SU-DHL-6 (cell line): ENCODE data around the gene ISG20.

Source experiments
- EZH2phosphoT487 ChIP-seq: fragments of 200-600 bp; sonication (generic), shearing (Covaris generic); conservative IDR thresholded peaks from 2 replicates; pipeline ENCODE4 v1.6.1; 2018; ENCODE audit warnings: mild to moderate bottlenecking, antibody characterized with exemption, low read length, moderate library complexity, mixed read lengths
- TF ChIP-seq, protein P1 (sequence below): fragments of 200-600 bp; sonication (generic); IDR thresholded peaks from one replicate; pipeline ENCODE4 v1.5.1; 2017; ENCODE audit warnings: antibody characterized with exemption, mild to moderate bottlenecking, low read length, moderate library complexity; ENCODE audit not compliant: insufficient read depth, poor library complexity, severe bottlenecking

DNA sequence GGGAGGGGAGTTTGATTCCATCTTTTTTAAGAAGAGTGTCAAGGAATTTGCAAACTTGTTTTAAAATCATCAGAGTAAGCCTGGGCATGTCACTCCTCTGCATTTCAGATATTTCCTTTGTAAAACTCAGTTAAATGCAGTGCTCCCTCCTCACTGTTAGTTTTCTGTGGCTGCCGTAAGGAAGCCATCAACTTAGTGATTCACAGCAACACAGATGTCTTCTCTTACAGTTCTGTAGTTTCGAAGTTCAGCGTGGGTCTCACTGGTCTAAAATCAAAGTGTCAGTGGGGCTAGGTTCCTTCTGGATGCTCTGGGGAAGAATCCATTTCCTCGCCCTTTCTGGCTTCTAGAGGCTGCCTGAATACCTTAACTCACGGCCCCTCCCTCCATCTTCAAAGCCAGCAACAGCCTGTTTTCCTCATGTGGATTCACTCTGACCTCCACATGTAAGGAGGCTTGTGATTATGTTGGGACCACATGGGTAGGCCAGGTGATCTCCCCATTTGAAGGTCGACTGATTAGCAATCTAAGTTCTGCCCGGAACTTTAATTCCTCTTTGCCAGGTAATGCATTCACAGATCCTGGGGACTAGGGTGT is 12.4 kb downstream of the ISG20 start:
- TF ChIP-seq, protein P1, sequence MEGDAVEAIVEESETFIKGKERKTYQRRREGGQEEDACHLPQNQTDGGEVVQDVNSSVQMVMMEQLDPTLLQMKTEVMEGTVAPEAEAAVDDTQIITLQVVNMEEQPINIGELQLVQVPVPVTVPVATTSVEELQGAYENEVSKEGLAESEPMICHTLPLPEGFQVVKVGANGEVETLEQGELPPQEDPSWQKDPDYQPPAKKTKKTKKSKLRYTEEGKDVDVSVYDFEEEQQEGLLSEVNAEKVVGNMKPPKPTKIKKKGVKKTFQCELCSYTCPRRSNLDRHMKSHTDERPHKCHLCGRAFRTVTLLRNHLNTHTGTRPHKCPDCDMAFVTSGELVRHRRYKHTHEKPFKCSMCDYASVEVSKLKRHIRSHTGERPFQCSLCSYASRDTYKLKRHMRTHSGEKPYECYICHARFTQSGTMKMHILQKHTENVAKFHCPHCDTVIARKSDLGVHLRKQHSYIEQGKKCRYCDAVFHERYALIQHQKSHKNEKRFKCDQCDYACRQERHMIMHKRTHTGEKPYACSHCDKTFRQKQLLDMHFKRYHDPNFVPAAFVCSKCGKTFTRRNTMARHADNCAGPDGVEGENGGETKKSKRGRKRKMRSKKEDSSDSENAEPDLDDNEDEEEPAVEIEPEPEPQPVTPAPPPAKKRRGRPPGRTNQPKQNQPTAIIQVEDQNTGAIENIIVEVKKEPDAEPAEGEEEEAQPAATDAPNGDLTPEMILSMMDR, result no peak
- TF ChIP-seq EZH2phosphoT487, result no peak
